Liver (tissue), 9 donors: Measurements from ENCODE around the gene TMEM87A. TPM values are rescaled to one million over a fixed set of nuclear protein-coding genes. Genes with fewer than 3 reads are reported as not detected.

Experiments used
- DNase-seq: peaks from one replicate; pipeline ENCODE4 v3.0.0-alpha.2; 2017; ENCODE audit warnings: low spot score
- H3K27ac ChIP-seq, 2 donors: one replicate each; pipeline ENCODE4 v1.7.0; 2013; ENCODE audit warnings: inconsistent platforms in 2 of 2, low read length in 2 of 2, control low read depth in 1 of 2, low read depth in 1 of 2, mild to moderate bottlenecking in 1 of 2
- H3K27me3 ChIP-seq, 4 donors: one replicate each; pipeline versions ENCODE4 v1.6.1 to v1.7.0; 2013; ENCODE audit warnings: low read length in 3 of 4, inconsistent platforms in 1 of 4, mild to moderate bottlenecking in 1 of 4, moderate library complexity in 1 of 4; ENCODE audit not compliant: control insufficient read depth in 4 of 4, insufficient read depth in 4 of 4
- H3K36me3 ChIP-seq, 4 donors: one replicate each; pipeline versions ENCODE4 v1.6.1 to v1.7.0; 2013; ENCODE audit warnings: low read length in 3 of 4, mild to moderate bottlenecking in 3 of 4, low read depth in 1 of 4, moderate library complexity in 1 of 4; ENCODE audit not compliant: control insufficient read depth in 4 of 4, insufficient read depth in 3 of 4
- H3K4me1 ChIP-seq, 4 donors: one replicate each; pipeline versions ENCODE4 v1.6.1 to v1.7.0; 2013; ENCODE audit warnings: low read length in 3 of 4, mild to moderate bottlenecking in 3 of 4, moderate library complexity in 1 of 4; ENCODE audit not compliant: control insufficient read depth in 4 of 4, insufficient read depth in 4 of 4
- H3K4me3 ChIP-seq, 3 donors: one replicate each; pipeline versions ENCODE4 v1.6.1 to v1.7.0; 2013; ENCODE audit warnings: low read length in 3 of 3, control low read depth in 1 of 3, low read depth in 1 of 3, mild to moderate bottlenecking in 1 of 3
- H3K9ac ChIP-seq, 2 donors: one replicate each; pipeline ENCODE4 v1.7.0; 2013; ENCODE audit warnings: low read length in 2 of 2, mild to moderate bottlenecking in 2 of 2, moderate library complexity in 2 of 2, control low read depth in 1 of 2, low read depth in 1 of 2
- H3K9me3 ChIP-seq, 4 donors: one replicate each; pipeline versions ENCODE4 v1.6.1 to v1.7.0; 2013; ENCODE audit warnings: low read length in 3 of 4; ENCODE audit not compliant: control insufficient read depth in 4 of 4
- ATF3 ChIP-seq: IDR thresholded peaks from 2 replicates; pipeline ENCODE4 v1.6.1; 2016; ENCODE audit warnings: antibody characterized with exemption
- CTCF ChIP-seq: fragments of 150-350 bp; IDR thresholded peaks from 2 replicates; pipeline ENCODE4 v1.5.1; 2017; ENCODE audit warnings: improper control_type of control experiment, low read depth, low read length; ENCODE audit not compliant: missing input control
- EGR1 ChIP-seq, 2 donors: IDR thresholded peaks; 2 replicates each; pipeline ENCODE4 v1.6.1; 2016 to 2018; ENCODE audit warnings: antibody characterized with exemption in 2 of 2, low read depth in 2 of 2
- FOXA1 ChIP-seq: IDR thresholded peaks from 2 replicates; pipeline ENCODE4 v1.6.1; 2016; ENCODE audit warnings: antibody characterized with exemption
- GABPA ChIP-seq, 2 donors: IDR thresholded peaks in 1 of 2; conservative IDR thresholded peaks in 1 of 2; 2 replicates each; pipeline ENCODE4 v1.6.1; 2016; ENCODE audit warnings: antibody characterized with exemption in 2 of 2, mild to moderate bottlenecking in 1 of 2, moderate library complexity in 1 of 2
- HNF4A ChIP-seq, 2 donors: conservative IDR thresholded peaks; 2 replicates each; pipeline ENCODE4 v1.6.1; 2016; ENCODE audit warnings: antibody characterized with exemption in 2 of 2, mild to moderate bottlenecking in 2 of 2
- HNF4G ChIP-seq: IDR thresholded peaks from 2 replicates; pipeline ENCODE4 v1.6.1; 2016; ENCODE audit warnings: antibody characterized with exemption
- JUND ChIP-seq, 2 donors: IDR thresholded peaks; 2 replicates each; pipeline ENCODE4 v1.6.1; 2016; ENCODE audit warnings: antibody characterized with exemption in 2 of 2
- MAX ChIP-seq: IDR thresholded peaks from 2 replicates; pipeline ENCODE4 v1.6.1; 2016; ENCODE audit warnings: antibody characterized with exemption
- NR2F2 ChIP-seq: IDR thresholded peaks from 2 replicates; pipeline ENCODE4 v1.6.1; 2016; ENCODE audit warnings: antibody characterized with exemption
- REST ChIP-seq: IDR thresholded peaks from 2 replicates; pipeline ENCODE4 v1.6.1; 2016; ENCODE audit warnings: antibody characterized with exemption, mild to moderate bottlenecking
- RXRA ChIP-seq, 2 donors: IDR thresholded peaks; 2 replicates each; pipeline ENCODE4 v1.6.1; 2017 to 2018; ENCODE audit warnings: antibody characterized with exemption in 2 of 2, mild to moderate bottlenecking in 1 of 2
- TAF1 ChIP-seq: conservative IDR thresholded peaks from 2 replicates; pipeline ENCODE4 v1.6.1; 2016; ENCODE audit warnings: antibody characterized with exemption, mild to moderate bottlenecking
- YY1 ChIP-seq: IDR thresholded peaks from 2 replicates; pipeline ENCODE4 v1.6.1; 2016; ENCODE audit warnings: antibody characterized with exemption, mild to moderate bottlenecking
- WGBS: extraction: QIAGEN DNeasy Blood & Tissue Kit; methylation state at CpG from one replicate; pipeline ENCODE4 v1.1.7; 2013; 5-methylcytosine and 5-hydroxymethylcytosine counted together
- polyA plus RNA-seq, 2 donors: library from polyadenylated mRNA; stranded (reverse) in 1 of 2; unstranded in 1 of 2; fragments of 200-250 nt in 1 of 2; fragments of >200 nt in 1 of 2; fragmentation: Nextera tagmentation in 1 of 2; extraction: Ambion mirVana in 1 of 2; gene quantifications; one replicate each; pipeline versions ENCODE4 v1.2.1 to v1.2.3, GENCODE V29; 2013 to 2015
- total RNA-seq, 2 donors: library from RNA; depleted of rRNA; stranded (reverse); fragments of >200 nt; gene quantifications; one replicate each; pipeline ENCODE4 v1.2.3, GENCODE V29; 2014
- donor health status: healthy.
- donor health status: healthy.
- donor health status: healthy.
- donor health status: healthy.
- donor health status: healthy.

TMEM87A gene
- total and polyA plus RNA-seq, 4 donors = 9.2 to 27.3 (median 21.8) TPM

- Histone ChIP-seq H3K36me3 (peaks cover 16 to 58% (median 48%) of the 10 kb centered on the region in 4 donors), H3K9me3 (no peaks in the 10 kb centered on the region), H3K9ac (no peak overlapping the region), H3K4me3 (no peak overlapping the region), H3K27ac (no peak overlapping the region), H3K4me1 (no peaks in the 10 kb centered on the region), H3K27me3 (no peaks in the 10 kb centered on the region)
- no peak for DNase-seq
- 76% methylated on average over 5 of the region's 5 CpGs for WGBS
- TF ChIP-seq EGR1 (IDR thresholded peaks at IDR 0.05; ENCODE audit: low read depth in 2 of 2) (no peak), CTCF (no peak), NR2F2 (no peak), MAX (no peak), FOXA1 (no peak), GABPA (IDR thresholded peaks at IDR 0.05 in 1 of 2, conservative IDR thresholded peaks at IDR 0.05 in 1 of 2) (no peak), HNF4G (no peak), REST (no peak), JUND (IDR thresholded peaks at IDR 0.05) (no peak)
These were observed 100.8 kb downstream of the TMEM87A start for GRCh38 chr15:42172475-42172874.

- 91% methylated on average over 1 of the region's 1 CpG for WGBS
- Histone ChIP-seq H3K4me3 (no peak overlapping the region), H3K36me3 (peaks cover 19 to 58% (median 50%) of the 10 kb centered on the region in 4 donors), H3K9me3 (no peaks in the 10 kb centered on the region), H3K27me3 (no peaks in the 10 kb centered on the region), H3K27ac (no peak overlapping the region), H3K4me1 (no peaks in the 10 kb centered on the region), H3K9ac (no peak overlapping the region)
- DNase-seq = no peak
- no peak for TF ChIP-seq REST
- TF ChIP-seq HNF4G = no peak
- TF ChIP-seq RXRA (IDR thresholded peaks at IDR 0.05) = no peak
- no peak for TF ChIP-seq ATF3
- no peak for TF ChIP-seq HNF4A (conservative IDR thresholded peaks at IDR 0.05)
- TF ChIP-seq EGR1 (IDR thresholded peaks at IDR 0.05; ENCODE audit: low read depth in 2 of 2) = no peak
- no peak for TF ChIP-seq TAF1
- TF ChIP-seq YY1 = no peak
- TF ChIP-seq MAX = no peak
These were observed 101.4 kb downstream of the TMEM87A start for GRCh38 chr15:42171795-42172194.
